Measurements from ENCODE around the gene CCDC142.

The CCDC142 gene

DNA sequence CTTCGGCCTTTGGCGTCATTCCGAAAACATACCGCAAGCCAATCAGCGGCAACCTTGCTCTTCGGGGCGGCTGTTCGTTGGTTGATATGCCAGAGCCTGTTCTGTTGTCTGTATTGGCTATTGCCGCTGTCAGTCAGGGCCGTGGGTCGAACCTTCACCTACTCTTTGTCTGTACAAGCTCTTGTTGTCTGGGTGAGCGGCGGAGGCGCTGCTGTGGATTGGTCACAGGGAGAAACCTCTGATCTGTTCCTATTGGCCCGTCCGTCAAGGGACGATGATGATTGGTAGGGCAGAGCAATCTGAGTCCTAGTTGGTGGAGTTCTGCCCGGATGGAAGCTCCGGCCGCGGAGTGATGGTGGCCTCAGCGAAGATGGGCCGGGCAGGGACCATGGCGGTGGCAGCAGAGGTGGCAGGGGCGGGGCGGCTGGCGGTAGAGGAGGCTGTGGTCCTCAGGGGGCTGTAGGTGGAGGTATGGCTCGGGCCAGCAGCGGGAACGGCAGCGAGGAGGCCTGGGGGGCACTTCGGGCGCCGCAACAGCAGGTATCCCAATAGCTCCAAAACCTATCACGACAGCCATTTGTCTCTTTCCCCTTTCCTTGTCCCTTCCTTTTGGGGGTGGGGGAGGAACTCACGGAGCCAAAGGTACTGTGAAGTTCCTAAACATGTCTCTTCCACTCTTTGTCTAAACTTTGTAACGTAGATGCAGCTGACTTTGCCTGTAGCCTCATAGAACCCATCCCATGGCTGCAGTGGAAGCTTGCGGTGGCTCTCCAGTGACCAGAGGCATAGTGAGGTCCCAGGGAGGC, 24.5 kb downstream of the CCDC142 start, which contains the start of gene WBP1:
Gene WBP1, plus strand, starts transcription at position 307 of the 806 bp plus-strand sequence. Its CDS starts 165 bp downstream, at position 472.
- H3K9me3 ChIP-seq (ENCODE audit: control insufficient read depth in 1 of 2, low read length in 2 of 2): no peaks in the 10 kb centered on the region
- peaks cover 39 to 53% of the 10 kb centered on the region in 2 donors for H3K4me1 ChIP-seq (ENCODE audit: control insufficient read depth in 1 of 2, insufficient read depth in 2 of 2, low read length in 2 of 2)
- H3K36me3 ChIP-seq (ENCODE audit: control insufficient read depth in 1 of 2, insufficient read depth in 2 of 2, low read length in 2 of 2): peaks cover 11 to 25% of the 10 kb centered on the region in 2 donors
- H3K4me3 ChIP-seq (ENCODE audit: low read depth in 1 of 2, low read length in 2 of 2): peak within 1 kb of the TSS; percentile 89 to 99
- H3K9ac ChIP-seq (ENCODE audit: low read depth in 1 of 2, low read length in 2 of 2): peak within 1 kb of the TSS; percentile 93 to 96
- H3K27ac ChIP-seq (ENCODE audit: low read depth, low read length): peak within 1 kb of the TSS; percentile 98
- no peaks in the 10 kb centered on the region for H3K27me3 ChIP-seq (ENCODE audit: control insufficient read depth in 1 of 2, insufficient read depth in 2 of 2, low read length in 2 of 2)

DNA sequence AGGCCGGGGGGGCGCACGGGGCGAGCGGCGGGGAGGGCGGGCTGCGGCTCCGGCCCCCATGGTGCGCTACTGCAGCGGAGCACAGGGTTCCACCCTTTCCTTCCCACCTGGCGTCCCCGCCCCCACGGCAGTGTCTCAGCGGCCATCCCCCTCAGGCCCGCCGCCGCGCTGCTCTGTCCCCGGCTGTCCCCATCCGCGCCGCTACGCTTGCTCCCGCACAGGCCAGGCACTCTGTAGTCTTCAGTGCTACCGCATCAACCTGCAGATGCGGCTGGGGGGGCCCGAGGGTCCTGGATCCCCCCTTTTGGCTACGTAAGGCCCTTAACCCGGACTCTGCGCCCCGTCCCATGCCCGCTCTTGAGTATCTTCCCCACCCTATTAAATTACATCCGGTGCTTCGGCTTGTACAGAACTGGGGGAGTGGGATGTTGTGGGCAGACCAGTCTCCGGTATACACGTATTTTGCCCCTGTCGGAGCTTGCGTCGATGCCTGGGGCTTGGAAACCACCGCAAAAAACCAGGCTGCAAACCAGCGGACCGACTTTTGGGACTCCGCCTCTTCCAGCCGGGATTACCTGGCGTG, 25.2 kb downstream of the CCDC142 start:
- no peaks in the 10 kb centered on the region for H3K27me3 ChIP-seq (ENCODE audit: control insufficient read depth in 1 of 2, insufficient read depth in 2 of 2, low read length in 2 of 2)
- H3K9me3 ChIP-seq (ENCODE audit: control insufficient read depth in 1 of 2, low read length in 2 of 2): no peaks in the 10 kb centered on the region
- peaks cover 32 to 46% of the 10 kb centered on the region in 2 donors for H3K4me1 ChIP-seq (ENCODE audit: control insufficient read depth in 1 of 2, insufficient read depth in 2 of 2, low read length in 2 of 2)
- H3K4me3 ChIP-seq (ENCODE audit: low read depth in 1 of 2, low read length in 2 of 2): peak overlapping the region; percentile 79 to 99
- H3K36me3 ChIP-seq (ENCODE audit: control insufficient read depth in 1 of 2, insufficient read depth in 2 of 2, low read length in 2 of 2): peaks cover 8 to 20% of the 10 kb centered on the region in 2 donors
- peak overlapping the region; percentile 98 for H3K27ac ChIP-seq (ENCODE audit: low read depth, low read length)
- H3K9ac ChIP-seq (ENCODE audit: low read depth in 1 of 2, low read length in 2 of 2): peak overlapping the region; percentile 93 to 96

DNA sequence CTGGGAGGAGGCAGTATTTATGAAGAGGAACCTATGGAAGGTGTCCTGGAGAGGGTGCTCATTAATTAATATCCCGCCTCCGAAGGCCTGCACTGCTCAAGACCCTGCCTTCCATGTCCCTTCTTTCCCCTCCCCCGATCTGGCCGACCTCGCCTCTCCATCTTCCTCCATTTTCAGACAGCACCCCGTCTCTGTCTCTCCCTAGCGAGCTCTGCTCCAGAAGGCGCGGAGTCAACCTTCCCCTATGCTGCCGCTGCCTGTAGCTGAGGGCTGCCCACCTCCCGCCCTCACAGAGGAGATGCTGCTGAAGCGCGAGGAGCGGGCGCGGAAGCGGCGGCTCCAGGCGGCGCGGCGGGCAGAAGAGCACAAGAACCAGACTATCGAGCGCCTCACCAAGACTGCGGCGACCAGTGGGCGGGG, 25.7 kb downstream of the CCDC142 start:
- peak overlapping the region; percentile 27 to 96 for H3K9ac ChIP-seq (ENCODE audit: low read depth in 1 of 2, low read length in 2 of 2)
- peaks cover 28 to 41% of the 10 kb centered on the region in 2 donors for H3K4me1 ChIP-seq (ENCODE audit: control insufficient read depth in 1 of 2, insufficient read depth in 2 of 2, low read length in 2 of 2)

DNA sequence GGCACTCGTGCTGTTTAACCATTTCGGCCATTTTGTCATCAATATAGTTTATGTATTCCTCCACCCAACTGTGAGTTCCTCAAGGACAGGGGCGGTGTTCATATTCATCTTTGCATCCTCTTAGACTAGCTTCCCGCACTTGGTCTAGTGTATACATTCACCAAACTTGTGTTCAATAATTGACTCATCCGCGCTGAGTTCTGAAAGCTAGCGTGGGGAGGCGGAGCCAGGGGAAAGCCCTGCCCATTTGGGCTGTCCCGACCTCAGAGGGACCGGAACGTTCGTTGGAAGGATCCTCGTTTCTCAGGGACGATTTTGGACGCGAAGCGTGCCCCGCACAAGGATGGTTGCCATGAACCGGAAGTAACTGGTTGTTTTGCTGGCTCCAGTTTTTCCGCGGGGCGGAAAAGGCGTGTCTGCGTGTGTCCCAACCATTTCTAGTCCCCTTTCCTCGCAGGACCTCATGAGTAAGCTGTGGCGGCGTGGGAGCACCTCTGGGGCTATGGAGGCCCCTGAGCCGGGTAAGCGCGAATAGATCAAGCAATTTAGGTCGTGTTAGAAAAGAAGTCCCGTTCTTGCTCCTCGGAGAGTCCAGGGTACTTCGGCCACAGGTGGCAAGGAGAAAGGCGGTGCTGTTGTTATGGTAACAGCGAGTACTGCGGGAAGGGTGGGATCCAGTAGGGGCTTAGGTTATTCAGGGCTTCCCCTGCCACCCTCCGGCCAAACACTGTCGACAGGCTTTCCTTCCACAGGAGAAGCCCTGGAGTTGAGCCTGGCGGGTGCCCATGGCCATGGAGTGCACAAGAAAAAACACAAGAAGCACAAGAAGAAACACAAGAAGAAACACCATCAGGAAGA, 27.9 kb downstream of the CCDC142 start, which contains the start of gene INO80B:
Gene INO80B, plus strand, starts transcription at position 434 of the 858 bp plus-strand sequence. Its CDS starts 30 bp downstream, at position 464.
- no peaks in the 10 kb centered on the region for H3K36me3 ChIP-seq (ENCODE audit: control insufficient read depth in 1 of 2, insufficient read depth in 2 of 2, low read length in 2 of 2)
- peak within 1 kb of the TSS; percentile 84 to 85 for H3K4me3 ChIP-seq (ENCODE audit: low read depth in 1 of 2, low read length in 2 of 2)
- H3K9ac ChIP-seq (ENCODE audit: low read depth in 1 of 2, low read length in 2 of 2): peak within 1 kb of the TSS; percentile 73 to 74
- H3K4me1 ChIP-seq (ENCODE audit: control insufficient read depth in 1 of 2, insufficient read depth in 2 of 2, low read length in 2 of 2): peaks cover 28 to 38% of the 10 kb centered on the region in 2 donors
- H3K27me3 ChIP-seq (ENCODE audit: control insufficient read depth in 1 of 2, insufficient read depth in 2 of 2, low read length in 2 of 2): no peaks in the 10 kb centered on the region
- H3K9me3 ChIP-seq (ENCODE audit: control insufficient read depth in 1 of 2, low read length in 2 of 2): no peaks in the 10 kb centered on the region
- no peak within 1 kb of the TSS for H3K27ac ChIP-seq (ENCODE audit: low read depth, low read length)

More for the DNA sequence above, 25.7 kb downstream of the CCDC142 start:
- peaks cover 3 to 15% of the 10 kb centered on the region in 2 donors for H3K36me3 ChIP-seq (ENCODE audit: control insufficient read depth in 1 of 2, insufficient read depth in 2 of 2, low read length in 2 of 2)
- H3K9me3 ChIP-seq (ENCODE audit: control insufficient read depth in 1 of 2, low read length in 2 of 2): no peaks in the 10 kb centered on the region
- H3K27me3 ChIP-seq (ENCODE audit: control insufficient read depth in 1 of 2, insufficient read depth in 2 of 2, low read length in 2 of 2): no peaks in the 10 kb centered on the region
- peak overlapping the region; percentile 98 for H3K27ac ChIP-seq (ENCODE audit: low read depth, low read length)
- peak overlapping the region; percentile 79 to 99 for H3K4me3 ChIP-seq (ENCODE audit: low read depth in 1 of 2, low read length in 2 of 2)

DNA sequence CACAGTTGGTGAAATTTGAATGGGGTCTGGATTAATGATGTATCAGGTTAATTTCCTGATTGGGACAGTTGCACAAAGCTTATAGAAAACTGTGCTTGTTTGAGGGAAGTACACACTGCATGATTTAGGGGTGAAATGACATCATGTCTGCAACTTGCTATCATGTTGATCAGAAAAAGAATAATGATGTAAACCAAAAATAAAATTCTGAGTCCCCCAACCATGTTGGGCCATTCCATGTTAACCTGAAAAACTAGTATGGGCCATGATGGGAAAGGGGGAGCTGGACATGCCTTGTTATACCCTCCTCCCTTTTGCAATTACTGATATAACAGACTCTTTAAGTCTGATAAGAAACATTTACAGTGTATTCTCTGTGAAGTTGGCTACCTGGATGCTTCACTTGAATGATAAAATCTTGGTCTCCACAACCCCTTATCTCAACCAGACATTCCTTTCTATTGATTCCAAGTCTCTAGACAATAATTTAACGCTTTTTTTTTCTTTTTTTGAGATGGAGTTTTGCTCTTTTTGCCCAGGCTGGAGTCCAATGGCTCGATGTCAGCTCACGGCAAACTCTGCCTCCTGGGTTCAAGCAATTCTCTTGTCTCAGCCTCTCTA, 32.1 kb downstream of the CCDC142 start:
- Histone ChIP-seq H3K4me1 (ENCODE audit: control insufficient read depth in 1 of 2, insufficient read depth in 2 of 2, low read length in 2 of 2) (peaks cover 6 to 16% of the 10 kb centered on the region in 2 donors), H3K36me3 (ENCODE audit: control insufficient read depth in 1 of 2, insufficient read depth in 2 of 2, low read length in 2 of 2) (no peaks in the 10 kb centered on the region), H3K9ac (ENCODE audit: low read depth in 1 of 2, low read length in 2 of 2) (no peak overlapping the region), H3K9me3 (ENCODE audit: control insufficient read depth in 1 of 2, low read length in 2 of 2) (no peaks in the 10 kb centered on the region), H3K27ac (ENCODE audit: low read depth, low read length) (no peak overlapping the region), H3K27me3 (ENCODE audit: control insufficient read depth in 1 of 2, insufficient read depth in 2 of 2, low read length in 2 of 2) (no peaks in the 10 kb centered on the region), H3K4me3 (ENCODE audit: low read depth in 1 of 2, low read length in 2 of 2) (no peak overlapping the region)

DNA sequence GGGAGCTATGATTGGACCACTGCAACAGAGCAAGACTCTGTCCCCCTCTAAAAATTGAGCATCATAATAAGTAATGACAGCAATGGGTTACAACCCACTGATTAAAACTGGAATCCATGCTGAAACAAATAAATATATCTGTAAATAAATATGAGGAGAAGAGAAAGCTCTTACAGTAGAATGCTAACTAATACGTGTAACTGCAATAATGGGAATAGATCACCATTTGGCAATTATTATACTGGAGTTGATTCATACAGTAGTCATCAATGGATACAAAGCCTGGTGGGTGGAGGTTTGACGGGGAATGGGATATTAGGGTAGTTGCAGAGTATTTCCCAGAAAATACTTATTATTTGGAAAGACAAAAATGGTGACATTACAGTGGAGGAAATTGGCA, 34.0 kb downstream of the CCDC142 start:
- no peaks in the 10 kb centered on the region for H3K9me3 ChIP-seq (ENCODE audit: control insufficient read depth in 1 of 2, low read length in 2 of 2)
- no peak overlapping the region for H3K4me3 ChIP-seq (ENCODE audit: low read depth in 1 of 2, low read length in 2 of 2)
- H3K36me3 ChIP-seq (ENCODE audit: control insufficient read depth in 1 of 2, insufficient read depth in 2 of 2, low read length in 2 of 2): no peaks in the 10 kb centered on the region
- no peaks in the 10 kb centered on the region for H3K27me3 ChIP-seq (ENCODE audit: control insufficient read depth in 1 of 2, insufficient read depth in 2 of 2, low read length in 2 of 2)
- peaks cover 7 to 14% of the 10 kb centered on the region in 2 donors for H3K4me1 ChIP-seq (ENCODE audit: control insufficient read depth in 1 of 2, insufficient read depth in 2 of 2, low read length in 2 of 2)
- H3K9ac ChIP-seq (ENCODE audit: low read depth in 1 of 2, low read length in 2 of 2): no peak overlapping the region
- H3K27ac ChIP-seq (ENCODE audit: low read depth, low read length): no peak overlapping the region

DNA sequence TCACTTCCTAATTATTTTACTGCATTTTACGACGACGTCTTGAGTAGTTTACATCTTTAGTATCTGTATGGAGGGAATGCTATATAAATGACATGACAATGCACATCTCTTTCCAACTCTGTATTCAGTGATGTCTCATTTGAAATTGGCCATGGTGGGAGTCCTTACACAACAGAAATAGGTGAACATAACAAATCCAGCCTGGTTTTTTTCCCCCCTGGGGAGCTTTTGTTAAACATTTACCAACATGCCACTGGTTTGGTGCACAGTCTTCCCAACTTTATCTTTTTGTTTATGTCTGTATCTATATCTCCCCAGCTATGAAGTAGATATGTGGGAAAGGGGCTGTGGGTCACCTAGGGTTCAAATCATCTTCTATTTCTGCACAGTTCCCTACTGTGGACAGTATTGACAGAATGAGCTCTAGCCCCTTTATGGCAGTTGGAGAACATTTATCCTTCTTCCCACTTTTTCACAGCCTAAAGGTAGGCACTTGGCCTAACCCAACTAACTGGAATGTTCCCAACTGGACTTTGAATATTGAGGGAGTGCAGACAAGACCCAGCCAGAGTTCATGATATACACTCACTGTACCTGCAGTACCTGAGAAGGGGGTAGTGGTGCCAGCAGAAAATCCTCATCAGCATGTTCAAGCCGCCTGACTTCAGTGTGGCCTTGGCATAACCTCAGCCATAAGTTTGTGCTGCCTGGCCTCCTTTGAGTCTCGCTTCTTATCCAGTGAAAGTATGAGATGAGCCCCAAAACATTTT, 35.4 kb downstream of the CCDC142 start:
- Histone ChIP-seq H3K4me3 (ENCODE audit: low read depth in 1 of 2, low read length in 2 of 2) (no peak overlapping the region), H3K27me3 (ENCODE audit: control insufficient read depth in 1 of 2, insufficient read depth in 2 of 2, low read length in 2 of 2) (no peaks in the 10 kb centered on the region), H3K27ac (ENCODE audit: low read depth, low read length) (no peak overlapping the region), H3K36me3 (ENCODE audit: control insufficient read depth in 1 of 2, insufficient read depth in 2 of 2, low read length in 2 of 2) (no peaks in the 10 kb centered on the region), H3K9ac (ENCODE audit: low read depth in 1 of 2, low read length in 2 of 2) (no peak overlapping the region), H3K9me3 (ENCODE audit: control insufficient read depth in 1 of 2, low read length in 2 of 2) (no peaks in the 10 kb centered on the region), H3K4me1 (ENCODE audit: control insufficient read depth in 1 of 2, insufficient read depth in 2 of 2, low read length in 2 of 2) (peaks cover 7 to 18% of the 10 kb centered on the region in 2 donors)

DNA sequence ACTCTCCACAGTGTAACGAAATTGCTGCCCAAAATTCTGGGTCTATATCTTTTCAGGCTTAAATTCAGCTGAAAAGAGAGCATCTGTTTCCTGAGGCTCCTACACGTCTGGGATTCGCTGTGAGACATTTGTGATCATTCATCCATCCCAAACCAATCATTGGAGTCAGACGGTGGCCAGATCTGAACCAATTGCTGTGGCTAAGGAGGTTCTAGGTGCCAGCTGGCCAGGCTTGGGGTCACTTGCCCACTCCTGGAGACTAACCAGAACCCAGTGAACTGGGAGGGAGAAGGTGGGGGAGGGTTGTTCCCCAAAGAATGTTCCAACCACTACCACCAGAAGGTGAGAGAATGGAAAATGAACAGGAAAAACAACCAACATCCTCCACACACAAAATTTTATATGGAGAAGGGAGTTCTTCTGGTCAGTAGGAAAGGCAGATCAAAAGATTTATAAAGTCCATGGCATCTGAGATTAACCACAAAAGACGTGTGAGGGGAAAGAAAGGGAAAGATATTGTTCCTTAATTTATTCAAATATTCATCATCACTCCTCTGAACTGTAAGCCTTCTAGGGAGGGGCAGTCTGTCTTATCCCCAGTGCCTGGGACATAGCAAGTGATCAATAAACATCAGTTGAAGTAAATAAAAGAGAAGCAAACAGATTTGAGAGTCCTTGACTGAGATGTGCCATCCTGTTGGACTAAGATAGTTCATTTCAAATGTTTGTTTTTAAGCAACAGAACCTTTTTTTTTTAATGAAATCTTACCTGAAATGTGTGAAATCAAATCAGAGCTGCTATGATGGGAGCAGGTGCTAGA, 38.1 kb downstream of the CCDC142 start:
- Histone ChIP-seq H3K9ac (ENCODE audit: low read depth in 1 of 2, low read length in 2 of 2) (no peak overlapping the region), H3K36me3 (ENCODE audit: control insufficient read depth in 1 of 2, insufficient read depth in 2 of 2, low read length in 2 of 2) (no peaks in the 10 kb centered on the region), H3K27ac (ENCODE audit: low read depth, low read length) (no peak overlapping the region), H3K9me3 (ENCODE audit: control insufficient read depth in 1 of 2, low read length in 2 of 2) (no peaks in the 10 kb centered on the region), H3K27me3 (ENCODE audit: control insufficient read depth in 1 of 2, insufficient read depth in 2 of 2, low read length in 2 of 2) (peaks cover 0 to 4% of the 10 kb centered on the region in 2 donors), H3K4me1 (ENCODE audit: control insufficient read depth in 1 of 2, insufficient read depth in 2 of 2, low read length in 2 of 2) (peaks cover 10 to 30% of the 10 kb centered on the region in 2 donors), H3K4me3 (ENCODE audit: low read depth in 1 of 2, low read length in 2 of 2) (peak overlapping the region in 1 of 2 donors; percentile 19)
